Astrocyte of the cerebellum (primary cell): Measurements from ENCODE around the gene OPCML.

Experiments used
- DNase-seq: peaks from one replicate; pipeline ENCODE4 v3.0.0-alpha.2; 2011; ENCODE audit warnings: low read depth
- H3K4me3 ChIP-seq: 2 replicates; pipeline ENCODE4 v1.5.1; 2011; ENCODE audit warnings: mild to moderate bottlenecking, low read depth, low read length, moderate library complexity
- CTCF ChIP-seq: IDR thresholded peaks from 2 replicates; pipeline ENCODE4 v1.5.1; 2012; ENCODE audit warnings: low read length, low read depth, moderate library complexity, mild to moderate bottlenecking; ENCODE audit errors: missing control alignments
- in situ Hi-C: cut with HindIII; loops from 2 replicates; pipeline ENCODE4 v1.10.0; 2017; ENCODE audit warnings: low sequenced_read_pairs

Gene OPCML

GRCh38 chr11:132822276-132822675 is 710.0 kb downstream of the OPCML start:
- no peak overlapping the region for H3K4me3 ChIP-seq
- in situ Hi-C loops: no loop called here
- no peak for TF ChIP-seq CTCF
- no peak for DNase-seq

- DNase-seq: no peak
- in situ Hi-C loops: no loop called here
- TF ChIP-seq CTCF: no peak
- no peak overlapping the region for H3K4me3 ChIP-seq
Measured at GRCh38 chr11:132821499-132821898, 710.8 kb downstream of the OPCML start.

GRCh38 chr11:132821014-132821413 is 711.3 kb downstream of the OPCML start:
- H3K4me3 ChIP-seq: no peak overlapping the region
- in situ Hi-C loops: no loop called here
- TF ChIP-seq CTCF: no peak
- DNase-seq: no peak

- no peak for TF ChIP-seq CTCF
- no peak overlapping the region for H3K4me3 ChIP-seq
- no peak for DNase-seq
- in situ Hi-C loops: no loop called here
Measured at GRCh38 chr11:132818951-132819350, 713.4 kb downstream of the OPCML start.

GRCh38 chr11:132817387-132817786 is 714.9 kb downstream of the OPCML start:
- in situ Hi-C loops: no loop called here
- DNase-seq: no peak
- no peak for TF ChIP-seq CTCF
- H3K4me3 ChIP-seq: no peak overlapping the region

- no peak for DNase-seq
- TF ChIP-seq CTCF: no peak
- in situ Hi-C loops: no loop called here
- H3K4me3 ChIP-seq: no peak overlapping the region
Measured at GRCh38 chr11:132814410-132814809, 717.9 kb downstream of the OPCML start.

GRCh38 chr11:132811649-132812048 is 720.7 kb downstream of the OPCML start:
- H3K4me3 ChIP-seq: no peak overlapping the region
- in situ Hi-C loops: no loop called here
- no peak for TF ChIP-seq CTCF
- no peak for DNase-seq
